ENCODE measurements around the gene TBX10. TPM values are rescaled to one million over a fixed set of nuclear protein-coding genes. Genes with fewer than 3 reads are reported as not detected.
A peak's percentile ranks its signal among the peaks of the same experiment; 100 is the strongest.
"Not testable (repeated sequence)": the region's sequence is repeated elsewhere in the genome, so short reads cannot be mapped to it uniquely, and the experiment has no call there.

The TBX10 gene
- total and polyA plus RNA-seq, 12 donors = 0.17 to 0.44 (median 0.28) TPM; not detected in 9

GRCh38 chr11:67605231-67606011 is 34.1 kb downstream of the TBX10 start:
- H3K36me3 ChIP-seq = peaks cover 0 to 22% (median 16%) of the 10 kb centered on the region in 9 donors
- H3K9me3 ChIP-seq = no peaks in the 10 kb centered on the region
- TF ChIP-seq, protein P1, sequence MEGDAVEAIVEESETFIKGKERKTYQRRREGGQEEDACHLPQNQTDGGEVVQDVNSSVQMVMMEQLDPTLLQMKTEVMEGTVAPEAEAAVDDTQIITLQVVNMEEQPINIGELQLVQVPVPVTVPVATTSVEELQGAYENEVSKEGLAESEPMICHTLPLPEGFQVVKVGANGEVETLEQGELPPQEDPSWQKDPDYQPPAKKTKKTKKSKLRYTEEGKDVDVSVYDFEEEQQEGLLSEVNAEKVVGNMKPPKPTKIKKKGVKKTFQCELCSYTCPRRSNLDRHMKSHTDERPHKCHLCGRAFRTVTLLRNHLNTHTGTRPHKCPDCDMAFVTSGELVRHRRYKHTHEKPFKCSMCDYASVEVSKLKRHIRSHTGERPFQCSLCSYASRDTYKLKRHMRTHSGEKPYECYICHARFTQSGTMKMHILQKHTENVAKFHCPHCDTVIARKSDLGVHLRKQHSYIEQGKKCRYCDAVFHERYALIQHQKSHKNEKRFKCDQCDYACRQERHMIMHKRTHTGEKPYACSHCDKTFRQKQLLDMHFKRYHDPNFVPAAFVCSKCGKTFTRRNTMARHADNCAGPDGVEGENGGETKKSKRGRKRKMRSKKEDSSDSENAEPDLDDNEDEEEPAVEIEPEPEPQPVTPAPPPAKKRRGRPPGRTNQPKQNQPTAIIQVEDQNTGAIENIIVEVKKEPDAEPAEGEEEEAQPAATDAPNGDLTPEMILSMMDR (IDR thresholded peaks at IDR 0.05) = no peak
- WGBS, 2 donors = 66 to 68% methylated on average over 11 of the region's 11 CpGs
- ATAC-seq (no peak), DNase-seq (no peak)
- intact Hi-C loops (cut with DNase I) = loop anchor here in 3 of 10 donors (1.0 to 5.0 kb wide), 3 partner anchors 22 to 33 kb away; partner anchors contain the start of gene GSTP1 (in 2 of the 3)
- H3K27ac ChIP-seq = peak overlapping the region in 4 of 10 donors; percentile 91 to 97 (median 93)
- no peak overlapping the region for H3K4me3 ChIP-seq
- H3K27me3 ChIP-seq = peaks cover 0 to 10% (median 0%) of the 10 kb centered on the region in 7 donors
- peaks cover 12 to 27% (median 20%) of the 10 kb centered on the region in 9 donors for H3K4me1 ChIP-seq

- Histone ChIP-seq H3K27me3 (peaks cover 0 to 10% (median 0%) of the 10 kb centered on the region in 7 donors), H3K4me3 (no peak overlapping the region), H3K36me3 (peaks cover 0 to 16% (median 12%) of the 10 kb centered on the region in 9 donors), H3K27ac (no peak overlapping the region), H3K4me1 (peaks cover 12 to 27% (median 20%) of the 10 kb centered on the region in 9 donors), H3K9me3 (no peaks in the 10 kb centered on the region)
- intact Hi-C loops (cut with DNase I) = loop anchor here in 1 of 10 donors (5.0 kb wide), 1 partner anchor 33 kb away; no protein-coding TSS in a partner anchor
- DNase-seq (no peak), ATAC-seq (no peak)
- WGBS, 2 donors = 87 to 95% methylated on average over 2 of the region's 2 CpGs
- TF ChIP-seq, protein P1 (IDR thresholded peaks at IDR 0.05) = no peak
These were observed 34.7 kb downstream of the TBX10 start for GRCh38 chr11:67604815-67605214.

DNA sequence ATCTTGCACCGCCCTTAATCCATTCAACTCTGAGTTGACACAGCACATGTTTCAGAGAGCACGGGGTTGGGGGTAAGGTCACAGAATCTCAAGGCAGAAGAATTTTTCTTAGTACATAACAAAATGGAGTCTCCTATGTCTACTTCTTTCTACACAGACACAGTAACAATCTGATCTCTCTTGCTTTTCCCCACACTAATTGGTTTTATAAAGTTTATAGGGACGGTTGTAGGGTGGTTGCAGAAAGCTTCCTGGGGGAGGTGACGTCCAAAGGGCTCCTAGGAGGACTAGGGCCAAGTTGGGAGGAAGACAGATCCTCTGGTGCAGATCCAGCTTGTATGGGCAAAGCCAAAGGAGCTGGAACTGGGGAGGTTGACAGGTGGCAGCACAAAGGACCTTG is 35.4 kb downstream of the TBX10 start:
- DNase-seq; H3K9me3 ChIP-seq; H3K27me3 ChIP-seq; ATAC-seq; H3K36me3 ChIP-seq; intact Hi-C loops (cut with DNase I); H3K4me3 ChIP-seq; H3K27ac ChIP-seq: not testable (repeated sequence)
- H3K4me1 ChIP-seq = peaks cover 12 to 27% (median 20%) of the 10 kb centered on the region in 9 donors
- 69 to 83% methylated on average over 2 of the region's 4 CpGs for WGBS, 2 donors

GRCh38 chr11:67601098-67601497 is 38.5 kb downstream of the TBX10 start:
- TF ChIP-seq, protein P1 (IDR thresholded peaks at IDR 0.05) = no peak
- H3K27ac ChIP-seq = no peak overlapping the region
- no peaks in the 10 kb centered on the region for H3K36me3 ChIP-seq
- no peak overlapping the region for H3K4me3 ChIP-seq
- intact Hi-C loops (cut with DNase I) = no loop called here
- ATAC-seq = no peak
- H3K27me3 ChIP-seq = peaks cover 0 to 10% (median 0%) of the 10 kb centered on the region in 7 donors
- H3K4me1 ChIP-seq = peaks cover 0 to 8% (median 4%) of the 10 kb centered on the region in 9 donors
- WGBS, 2 donors = 96 to 98% methylated on average over 7 of the region's 7 CpGs
- no peak for DNase-seq
- H3K9me3 ChIP-seq = peaks cover 0 to 7% (median 0%) of the 10 kb centered on the region in 11 donors
